Measurements from ENCODE around the gene POTEG.
"Not testable (repeated sequence)": the region's sequence is repeated elsewhere in the genome, so short reads cannot be mapped to it uniquely, and the experiment has no call there.

DNA sequence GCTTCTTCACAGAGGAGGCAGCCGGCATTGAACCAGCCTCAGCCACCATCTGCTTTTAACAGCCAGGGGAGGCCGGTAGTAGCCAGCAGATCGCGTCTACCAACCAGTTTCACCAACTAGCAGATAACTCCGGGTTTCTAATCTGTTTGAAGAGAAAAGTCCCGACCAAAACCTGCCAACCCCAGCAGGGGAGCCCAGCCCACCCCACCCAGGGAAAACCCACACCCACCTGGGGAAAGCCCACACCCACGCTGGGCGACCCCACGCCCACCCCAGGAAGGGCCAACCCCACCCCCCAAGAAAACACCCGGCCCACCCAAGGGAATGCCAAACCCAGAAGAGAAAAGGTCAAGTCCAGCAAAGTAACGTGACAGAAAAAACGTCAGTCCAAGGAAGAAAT is at the start of gene POTEG:
- not testable (repeated sequence) for TF ChIP-seq POLR2A (IDR thresholded peaks at IDR 0.05; ENCODE audit: low read depth, low read length); SPI1 (IDR thresholded peaks at IDR 0.05; ENCODE audit: low read depth, low read length); POLR2AphosphoS5 (IDR thresholded peaks at IDR 0.05; ENCODE audit: low read depth, low read length); TAF1 (IDR thresholded peaks at IDR 0.05; ENCODE audit: low read depth, low read length); PAX5 (IDR thresholded peaks at IDR 0.05; ENCODE audit: insufficient read depth, low read length, severe bottlenecking)
